HepG2 (cell line): Measurements from ENCODE around the gene ADAMTS14. TPM values are rescaled to one million over a fixed set of nuclear protein-coding genes. Genes with fewer than 3 reads are reported as not detected.

Experiments
- ATAC-seq: fragments of 200-7000 bp; cut with Tn5 transposase; 3 replicates; pipeline ENCODE4 v1.9.1; 2020; ENCODE audit warnings: mild to moderate bottlenecking, moderate library complexity
- BruUV-seq: library from RNA; stranded (reverse); fragments of 400-500 nt; replicated peaks from 2 replicates; lab custom pipeline; 2021; lab: Mats Ljungman, UMichigan
- CTCF ChIA-PET: fragments of 300-600 bp; formaldehyde crosslinking; extraction: SDS; loops from one replicate; lab custom pipeline; 2021; ENCODE audit warnings: low total read pairs, inconsistent platforms, low intra/inter-chr PET ratio; lab: Yijun Ruan, JAX
- POLR2A ChIA-PET: fragments of 350-600 bp; sonication (Branson Sonifier 250); formaldehyde crosslinking; loops from one replicate; lab custom pipeline; 2020; ENCODE audit warnings: antibody characterized with exemption, inconsistent platforms; lab: Yijun Ruan, JAX
- DNase-seq: peaks from one replicate; pipeline ENCODE4 v3.0.0-alpha.2; 2015; ENCODE audit warnings: low spot score
- FAIRE-seq: peaks from 3 replicates; lab custom pipeline; 2011; peaks lifted over from hg19 to GRCh38; lab: Jason Lieb, UNC
- H2AFZ ChIP-seq: one replicate; pipeline ENCODE4 v1.6.1; 2011; ENCODE audit warnings: low read length, inconsistent platforms
- H3K27ac ChIP-seq: fragments of 300-600 bp; 3 replicates; pipeline ENCODE4 v1.8.0; 2011; ENCODE audit warnings: mixed run types, mild to moderate bottlenecking, mixed read lengths, low read length, inconsistent platforms; ENCODE audit not compliant: insufficient read depth; ENCODE audit errors: extremely low read length
- H3K27me3 ChIP-seq, 2 experiments: fragments of 200-600 bp in 1 of 2; 2 replicates in 1 of 2; 3 replicates in 1 of 2; pipeline versions ENCODE4 v1.6.0 to v1.8.0; 2011; ENCODE audit warnings: low read length in 2 of 2, mild to moderate bottlenecking in 2 of 2, moderate library complexity in 2 of 2, inconsistent platforms in 1 of 2; ENCODE audit not compliant: insufficient read depth in 2 of 2, control insufficient read depth in 1 of 2
- H3K36me3 ChIP-seq, 2 experiments: fragments of 200-600 bp in 1 of 2; replicated peaks in 1 of 2; 2 replicates in 1 of 2; 3 replicates in 1 of 2; pipeline versions ENCODE4 v1.5.1 to v1.8.0; 2011; ENCODE audit warnings: low read length in 2 of 2, inconsistent platforms in 1 of 2; ENCODE audit not compliant: insufficient read depth in 2 of 2, control insufficient read depth in 1 of 2
- H3K4me1 ChIP-seq: 2 replicates; pipeline ENCODE4 v1.5.1; 2012; ENCODE audit warnings: low read length, inconsistent platforms; ENCODE audit not compliant: insufficient read depth
- H3K4me2 ChIP-seq: 2 replicates; pipeline ENCODE4 v1.6.0; 2011; ENCODE audit warnings: low read depth, low read length, inconsistent platforms
- H3K4me3 ChIP-seq, 3 experiments: fragments of 200-600 bp in 1 of 3; sonication (generic), shearing (Covaris generic) in 1 of 3; replicated peaks in 1 of 3; 2 replicates each; pipeline ENCODE4 v1.5.1; 2011 to 2016; ENCODE audit warnings: low read length in 3 of 3, inconsistent platforms in 2 of 3, low read depth in 2 of 3, mild to moderate bottlenecking in 2 of 3, control low read depth in 1 of 3, mixed read lengths in 1 of 3; ENCODE audit not compliant: insufficient read depth in 1 of 3
- H3K79me2 ChIP-seq: one replicate; pipeline ENCODE4 v1.6.1; 2011; ENCODE audit warnings: low read length, inconsistent platforms; ENCODE audit not compliant: insufficient read depth
- H3K9ac ChIP-seq: 2 replicates; pipeline ENCODE4 v1.6.0; 2011; ENCODE audit warnings: mild to moderate bottlenecking, low read depth, low read length, inconsistent platforms; ENCODE audit not compliant: insufficient read depth
- H3K9me3 ChIP-seq: 2 replicates; pipeline ENCODE4 v1.5.1; 2012; ENCODE audit warnings: mild to moderate bottlenecking, low read length
- H4K20me1 ChIP-seq: 2 replicates; pipeline ENCODE4 v1.6.0; 2011; ENCODE audit warnings: inconsistent platforms, mild to moderate bottlenecking, low read length, moderate library complexity; ENCODE audit not compliant: insufficient read depth
- ETV5 ChIP-seq: IDR thresholded peaks from 2 replicates; pipeline ENCODE4 v1.6.1; 2018; ENCODE audit warnings: missing biosample characterization, missing genetic modification reagents, inconsistent platforms, borderline replicate concordance
- RFX3 ChIP-seq: IDR thresholded peaks from 2 replicates; pipeline ENCODE4 v1.6.1; 2016; ENCODE audit warnings: missing biosample characterization, missing genetic modification reagents
- SNAI1 ChIP-seq: sonication (generic); formaldehyde crosslinking; IDR thresholded peaks from 2 replicates; pipeline ENCODE4 v1.5.0; 2020; ENCODE audit warnings: mild to moderate bottlenecking, missing genetic modification reagents, borderline replicate concordance
- TAF1 ChIP-seq: sonication (generic); formaldehyde crosslinking; IDR thresholded peaks from 2 replicates; pipeline ENCODE4 v1.4.0; 2020; ENCODE audit warnings: missing genetic modification reagents
- ZBTB4 ChIP-seq: sonication (generic); formaldehyde crosslinking; IDR thresholded peaks from 2 replicates; pipeline ENCODE4 v1.4.0; 2020; ENCODE audit warnings: missing genetic modification reagents, mild to moderate bottlenecking, borderline replicate concordance
- WGBS: methylation state at CpG from one replicate; pipeline ENCODE4 v1.1.6; 2017; ENCODE audit warnings: low lambda C conversion rate; 5-methylcytosine and 5-hydroxymethylcytosine counted together
- in situ Hi-C: cut with HindIII; loops from 2 replicates; pipeline ENCODE4 v1.10.0; 2017; ENCODE audit warnings: low pct_unique_long_range_greater_than_20kb; ENCODE audit not compliant: extremely low pct_ligation_motif_present
- intact Hi-C: fragments of 100-400 bp; cut with micrococcal nuclease; formaldehyde crosslinking; loops from one replicate; pipeline ENCODE4 v1.10.0; 2022; ENCODE audit not compliant: unreplicated experiment
- polyA plus RNA-seq, 8 experiments: library from polyadenylated mRNA; depleted of rRNA in 3 of 8; stranded (reverse) in 7 of 8; unstranded in 1 of 8; fragments of >200 nt; fragmentation: Illumina TruSeq in 4 of 8; extraction: Trizol in 4 of 8; gene quantifications; 2 replicates each; pipeline versions ENCODE4 v1.2.1 to v1.2.3, GENCODE V29; 2011 to 2016; ENCODE audit warnings: low read depth in 4 of 8, missing spikeins in 1 of 8, mixed read lengths in 1 of 8; ENCODE audit not compliant: insufficient read depth in 1 of 8
- total RNA-seq, 5 experiments: library from RNA; depleted of rRNA; stranded (reverse); fragments of >200 nt; fragmentation: Illumina TruSeq; extraction: Trizol; gene quantifications; 2 replicates each; pipeline ENCODE4 v1.2.3, GENCODE V29; 2016; ENCODE audit warnings: low read depth in 1 of 5
- TF ChIP-seq, protein P1 (sequence below): sonication (generic); formaldehyde crosslinking; IDR thresholded peaks from 2 replicates; pipeline ENCODE4 v1.4.0; 2020; ENCODE audit warnings: missing genetic modification reagents, borderline replicate concordance
- TF ChIP-seq, protein P2 (sequence below): sonication (generic); formaldehyde crosslinking; IDR thresholded peaks from 2 replicates; pipeline ENCODE4 v1.4.0; 2020; ENCODE audit warnings: missing genetic modification reagents

The ADAMTS14 gene
- total and polyA plus RNA-seq, 2 of the 13 experiments (the other 11 are each of a cell fraction or from before 2014, with no cell fraction given) = 0.04 to 0.07 TPM

DNA sequence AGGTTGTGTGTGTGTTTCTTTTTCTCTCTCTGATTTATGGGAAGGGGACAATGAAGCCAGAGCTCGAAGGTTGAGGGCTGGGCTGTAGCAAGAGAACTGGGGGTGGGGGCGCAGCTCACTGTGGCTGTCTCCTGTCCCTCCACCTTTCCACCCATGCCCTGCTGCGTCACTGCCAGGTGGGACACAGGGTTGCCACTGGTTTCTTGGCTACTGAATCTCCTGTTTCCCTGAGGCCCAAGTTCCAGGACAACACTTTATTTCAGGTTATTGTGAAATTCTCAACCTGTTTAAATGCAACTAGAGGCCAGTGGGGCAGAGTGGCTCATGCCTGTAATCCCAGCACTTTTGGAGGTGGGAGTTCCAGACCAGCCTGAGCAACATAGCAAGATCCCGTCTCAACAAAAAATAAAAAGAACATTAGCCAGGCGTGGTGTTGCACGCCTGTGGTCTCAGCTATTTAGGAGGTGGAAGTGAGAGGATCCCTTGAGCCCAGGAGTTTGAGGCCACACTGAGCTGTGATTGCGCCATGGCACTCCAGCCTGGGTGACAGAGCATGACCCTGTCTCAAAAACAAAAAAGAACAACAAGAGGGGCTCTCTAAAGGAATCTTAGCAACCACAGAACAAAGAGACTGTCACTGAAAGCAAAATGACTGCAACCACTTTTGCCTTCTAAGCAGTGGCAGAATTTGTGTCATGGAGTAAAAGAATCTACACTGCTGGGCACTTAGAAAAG lies 90.3 kb downstream of the ADAMTS14 start:
- in situ Hi-C loops (loop anchor here (5.0 kb wide), 1 partner anchor 215 kb away; no protein-coding TSS in a partner anchor), intact Hi-C loops (loop anchor here (5.0 kb wide), 1 partner anchor 115 kb away; no protein-coding TSS in a partner anchor)
- DNase-seq (no peak), ATAC-seq (no peak), FAIRE-seq (no peak)
- WGBS = 29% methylated on average over 7 of the region's 7 CpGs
- CTCF ChIA-PET = no interaction called here
- Histone ChIP-seq H3K27me3 (no peaks in the 10 kb centered on the region), H3K4me3 (no peak overlapping the region), H4K20me1 (no peaks in the 10 kb centered on the region), H3K4me1 (peaks cover 6% of the 10 kb centered on the region; the same call in 1 of the 2 replicates), H2AFZ (no peak overlapping the region), H3K4me2 (no peak overlapping the region), H3K9ac (no peak overlapping the region), H3K79me2 (no peaks in the 10 kb centered on the region), H3K9me3 (peaks cover 11% of the 10 kb centered on the region), H3K36me3 (no peaks in the 10 kb centered on the region), H3K27ac (no peak overlapping the region)
- BruUV-seq = no TSS peak
- POLR2A ChIA-PET = no interaction called here
- no peak for TF ChIP-seq SNAI1 (CRISPR knock-in tag)
- no peak for TF ChIP-seq ZBTB4
- TF ChIP-seq TAF1 (CRISPR knock-in tag) = no peak
- no peak for TF ChIP-seq ETV5 (CRISPR knock-in tag)
- TF ChIP-seq RFX3 = no peak
- TF ChIP-seq, protein P1, sequence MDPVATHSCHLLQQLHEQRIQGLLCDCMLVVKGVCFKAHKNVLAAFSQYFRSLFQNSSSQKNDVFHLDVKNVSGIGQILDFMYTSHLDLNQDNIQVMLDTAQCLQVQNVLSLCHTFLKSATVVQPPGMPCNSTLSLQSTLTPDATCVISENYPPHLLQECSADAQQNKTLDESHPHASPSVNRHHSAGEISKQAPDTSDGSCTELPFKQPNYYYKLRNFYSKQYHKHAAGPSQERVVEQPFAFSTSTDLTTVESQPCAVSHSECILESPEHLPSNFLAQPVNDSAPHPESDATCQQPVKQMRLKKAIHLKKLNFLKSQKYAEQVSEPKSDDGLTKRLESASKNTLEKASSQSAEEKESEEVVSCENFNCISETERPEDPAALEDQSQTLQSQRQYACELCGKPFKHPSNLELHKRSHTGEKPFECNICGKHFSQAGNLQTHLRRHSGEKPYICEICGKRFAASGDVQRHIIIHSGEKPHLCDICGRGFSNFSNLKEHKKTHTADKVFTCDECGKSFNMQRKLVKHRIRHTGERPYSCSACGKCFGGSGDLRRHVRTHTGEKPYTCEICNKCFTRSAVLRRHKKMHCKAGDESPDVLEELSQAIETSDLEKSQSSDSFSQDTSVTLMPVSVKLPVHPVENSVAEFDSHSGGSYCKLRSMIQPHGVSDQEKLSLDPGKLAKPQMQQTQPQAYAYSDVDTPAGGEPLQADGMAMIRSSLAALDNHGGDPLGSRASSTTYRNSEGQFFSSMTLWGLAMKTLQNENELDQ = no peak
- TF ChIP-seq, protein P2, sequence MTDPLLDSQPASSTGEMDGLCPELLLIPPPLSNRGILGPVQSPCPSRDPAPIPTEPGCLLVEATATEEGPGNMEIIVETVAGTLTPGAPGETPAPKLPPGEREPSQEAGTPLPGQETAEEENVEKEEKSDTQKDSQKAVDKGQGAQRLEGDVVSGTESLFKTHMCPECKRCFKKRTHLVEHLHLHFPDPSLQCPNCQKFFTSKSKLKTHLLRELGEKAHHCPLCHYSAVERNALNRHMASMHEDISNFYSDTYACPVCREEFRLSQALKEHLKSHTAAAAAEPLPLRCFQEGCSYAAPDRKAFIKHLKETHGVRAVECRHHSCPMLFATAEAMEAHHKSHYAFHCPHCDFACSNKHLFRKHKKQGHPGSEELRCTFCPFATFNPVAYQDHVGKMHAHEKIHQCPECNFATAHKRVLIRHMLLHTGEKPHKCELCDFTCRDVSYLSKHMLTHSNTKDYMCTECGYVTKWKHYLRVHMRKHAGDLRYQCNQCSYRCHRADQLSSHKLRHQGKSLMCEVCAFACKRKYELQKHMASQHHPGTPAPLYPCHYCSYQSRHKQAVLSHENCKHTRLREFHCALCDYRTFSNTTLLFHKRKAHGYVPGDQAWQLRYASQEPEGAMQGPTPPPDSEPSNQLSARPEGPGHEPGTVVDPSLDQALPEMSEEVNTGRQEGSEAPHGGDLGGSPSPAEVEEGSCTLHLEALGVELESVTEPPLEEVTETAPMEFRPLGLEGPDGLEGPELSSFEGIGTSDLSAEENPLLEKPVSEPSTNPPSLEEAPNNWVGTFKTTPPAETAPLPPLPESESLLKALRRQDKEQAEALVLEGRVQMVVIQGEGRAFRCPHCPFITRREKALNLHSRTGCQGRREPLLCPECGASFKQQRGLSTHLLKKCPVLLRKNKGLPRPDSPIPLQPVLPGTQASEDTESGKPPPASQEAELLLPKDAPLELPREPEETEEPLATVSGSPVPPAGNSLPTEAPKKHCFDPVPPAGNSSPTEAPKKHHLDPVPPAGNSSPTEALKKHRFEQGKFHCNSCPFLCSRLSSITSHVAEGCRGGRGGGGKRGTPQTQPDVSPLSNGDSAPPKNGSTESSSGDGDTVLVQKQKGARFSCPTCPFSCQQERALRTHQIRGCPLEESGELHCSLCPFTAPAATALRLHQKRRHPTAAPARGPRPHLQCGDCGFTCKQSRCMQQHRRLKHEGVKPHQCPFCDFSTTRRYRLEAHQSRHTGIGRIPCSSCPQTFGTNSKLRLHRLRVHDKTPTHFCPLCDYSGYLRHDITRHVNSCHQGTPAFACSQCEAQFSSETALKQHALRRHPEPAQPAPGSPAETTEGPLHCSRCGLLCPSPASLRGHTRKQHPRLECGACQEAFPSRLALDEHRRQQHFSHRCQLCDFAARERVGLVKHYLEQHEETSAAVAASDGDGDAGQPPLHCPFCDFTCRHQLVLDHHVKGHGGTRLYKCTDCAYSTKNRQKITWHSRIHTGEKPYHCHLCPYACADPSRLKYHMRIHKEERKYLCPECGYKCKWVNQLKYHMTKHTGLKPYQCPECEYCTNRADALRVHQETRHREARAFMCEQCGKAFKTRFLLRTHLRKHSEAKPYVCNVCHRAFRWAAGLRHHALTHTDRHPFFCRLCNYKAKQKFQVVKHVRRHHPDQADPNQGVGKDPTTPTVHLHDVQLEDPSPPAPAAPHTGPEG (CRISPR knock-in tag) = no peak
